Measurements from ENCODE around the gene NDUFA8.

Gene NDUFA8

GRCh38 chr9:122172131-122172530, 12.6 kb upstream of the NDUFA8 start:
- peaks cover 23% of the 10 kb centered on the region for H3K27me3 Mint-ChIP-seq
- H3K9me3 Mint-ChIP-seq, result no peaks in the 10 kb centered on the region
- H3K36me3 Mint-ChIP-seq, result peaks cover 3% of the 10 kb centered on the region
- H3K4me1 Mint-ChIP-seq, result no peaks in the 10 kb centered on the region
- DNase-seq (ENCODE audit: low spot score in 2 of 2), result no peak
- ATAC-seq (ENCODE audit: low read depth), result no peak
- no peak overlapping the region for H3K4me3 Mint-ChIP-seq
- no peak overlapping the region for H3K27ac Mint-ChIP-seq

GRCh38 chr9:122168356-122168755, 8.8 kb upstream of the NDUFA8 start:
- Mint-ChIP-seq H3K9me3 (no peaks in the 10 kb centered on the region), H3K27me3 (peaks cover 25% of the 10 kb centered on the region), H3K36me3 (peaks cover 3% of the 10 kb centered on the region), H3K27ac (no peak overlapping the region), H3K4me1 (no peaks in the 10 kb centered on the region), H3K4me3 (no peak overlapping the region)
- no peak for ATAC-seq (ENCODE audit: low read depth)
- no peak for DNase-seq (ENCODE audit: low spot score in 2 of 2)

- peaks cover 4% of the 10 kb centered on the region for H3K9me3 Mint-ChIP-seq
- peaks cover 21% of the 10 kb centered on the region for H3K27me3 Mint-ChIP-seq
- H3K4me3 Mint-ChIP-seq, result no peak overlapping the region
- H3K4me1 Mint-ChIP-seq, result no peaks in the 10 kb centered on the region
- DNase-seq (ENCODE audit: low spot score in 2 of 2) (no peak), ATAC-seq (ENCODE audit: low read depth) (no peak)
- H3K36me3 Mint-ChIP-seq, result peaks cover 3% of the 10 kb centered on the region
- no peak overlapping the region for H3K27ac Mint-ChIP-seq
Observed at GRCh38 chr9:122164286-122164685, 4.7 kb upstream of the NDUFA8 start.

- peaks cover 4% of the 10 kb centered on the region for H3K9me3 Mint-ChIP-seq
- DNase-seq (ENCODE audit: low spot score in 2 of 2) (no peak), ATAC-seq (ENCODE audit: low read depth) (no peak)
- no peak overlapping the region for H3K27ac Mint-ChIP-seq
- H3K36me3 Mint-ChIP-seq, result no peaks in the 10 kb centered on the region
- peaks cover 9% of the 10 kb centered on the region for H3K4me1 Mint-ChIP-seq
- H3K4me3 Mint-ChIP-seq, result no peak overlapping the region
- H3K27me3 Mint-ChIP-seq, result peaks cover 16% of the 10 kb centered on the region
Observed at GRCh38 chr9:122162415-122162814, 2.8 kb upstream of the NDUFA8 start.

GRCh38 chr9:122159925-122160246, 307 bp upstream of the NDUFA8 start:
- Mint-ChIP-seq H3K4me1 (peaks cover 20% of the 10 kb centered on the region), H3K27me3 (peaks cover 12% of the 10 kb centered on the region), H3K27ac (peak overlapping the region; percentile 97), H3K36me3 (no peaks in the 10 kb centered on the region), H3K9me3 (peaks cover 4% of the 10 kb centered on the region), H3K4me3 (peak overlapping the region; percentile 98)
- no peak for DNase-seq (ENCODE audit: low spot score in 2 of 2)
- ATAC-seq (ENCODE audit: low read depth), result peak; percentile 1

GRCh38 chr9:122158202-122158601, 1.4 kb downstream of the NDUFA8 start:
- Mint-ChIP-seq H3K27me3 (peaks cover 4% of the 10 kb centered on the region), H3K36me3 (peaks cover 1% of the 10 kb centered on the region), H3K4me1 (peaks cover 30% of the 10 kb centered on the region), H3K27ac (no peak overlapping the region), H3K9me3 (peaks cover 4% of the 10 kb centered on the region), H3K4me3 (no peak overlapping the region)
- no peak for ATAC-seq (ENCODE audit: low read depth)
- DNase-seq (ENCODE audit: low spot score in 2 of 2), result no peak

GRCh38 chr9:122155796-122156195, 3.8 kb downstream of the NDUFA8 start:
- no peak for DNase-seq (ENCODE audit: low spot score in 2 of 2)
- H3K9me3 Mint-ChIP-seq, result no peaks in the 10 kb centered on the region
- no peak for ATAC-seq (ENCODE audit: low read depth)
- peaks cover 34% of the 10 kb centered on the region for H3K4me1 Mint-ChIP-seq
- peaks cover 7% of the 10 kb centered on the region for H3K36me3 Mint-ChIP-seq
- H3K4me3 Mint-ChIP-seq, result no peak overlapping the region
- peaks cover 1% of the 10 kb centered on the region for H3K27me3 Mint-ChIP-seq
- no peak overlapping the region for H3K27ac Mint-ChIP-seq

- DNase-seq (ENCODE audit: low spot score in 2 of 2) (no peak), ATAC-seq (ENCODE audit: low read depth) (no peak)
- Mint-ChIP-seq H3K27ac (no peak overlapping the region), H3K36me3 (peaks cover 16% of the 10 kb centered on the region), H3K27me3 (no peaks in the 10 kb centered on the region), H3K4me3 (no peak overlapping the region), H3K9me3 (no peaks in the 10 kb centered on the region), H3K4me1 (peaks cover 18% of the 10 kb centered on the region)
Observed at GRCh38 chr9:122151267-122151828, 8.2 kb downstream of the NDUFA8 start.

- Mint-ChIP-seq H3K27me3 (no peaks in the 10 kb centered on the region), H3K4me1 (no peaks in the 10 kb centered on the region), H3K27ac (no peak overlapping the region), H3K4me3 (no peak overlapping the region), H3K36me3 (peaks cover 28% of the 10 kb centered on the region), H3K9me3 (no peaks in the 10 kb centered on the region)
- no peak for ATAC-seq (ENCODE audit: low read depth)
- no peak for DNase-seq (ENCODE audit: low spot score in 2 of 2)
Observed at GRCh38 chr9:122145592-122145863, 14.1 kb downstream of the NDUFA8 start.

GRCh38 chr9:122144836-122145591, 14.6 kb downstream of the NDUFA8 start:
- Mint-ChIP-seq H3K4me1 (no peaks in the 10 kb centered on the region), H3K4me3 (no peak overlapping the region), H3K36me3 (peaks cover 28% of the 10 kb centered on the region), H3K9me3 (no peaks in the 10 kb centered on the region), H3K27me3 (no peaks in the 10 kb centered on the region), H3K27ac (no peak overlapping the region)
- DNase-seq (ENCODE audit: low spot score in 2 of 2) (no peak), ATAC-seq (ENCODE audit: low read depth) (no peak)

GRCh38 chr9:122143876-122144405, 15.6 kb downstream of the NDUFA8 start:
- Mint-ChIP-seq H3K4me3 (no peak overlapping the region), H3K9me3 (no peaks in the 10 kb centered on the region), H3K27ac (no peak overlapping the region), H3K27me3 (no peaks in the 10 kb centered on the region), H3K4me1 (peaks cover 2% of the 10 kb centered on the region), H3K36me3 (peaks cover 28% of the 10 kb centered on the region)
- DNase-seq (ENCODE audit: low spot score in 2 of 2) (no peak), ATAC-seq (ENCODE audit: low read depth) (no peak)

- Mint-ChIP-seq H3K4me3 (no peak overlapping the region), H3K27ac (no peak overlapping the region), H3K9me3 (no peaks in the 10 kb centered on the region), H3K27me3 (no peaks in the 10 kb centered on the region), H3K4me1 (peaks cover 2% of the 10 kb centered on the region), H3K36me3 (peaks cover 26% of the 10 kb centered on the region)
- ATAC-seq (ENCODE audit: low read depth) (no peak), DNase-seq (ENCODE audit: low spot score in 2 of 2) (no peak)
Observed at GRCh38 chr9:122143296-122143695, 16.3 kb downstream of the NDUFA8 start.

GRCh38 chr9:122141671-122142070, 17.9 kb downstream of the NDUFA8 start:
- no peaks in the 10 kb centered on the region for H3K27me3 Mint-ChIP-seq
- peaks cover 22% of the 10 kb centered on the region for H3K36me3 Mint-ChIP-seq
- H3K4me1 Mint-ChIP-seq, result peaks cover 2% of the 10 kb centered on the region
- DNase-seq (ENCODE audit: low spot score in 2 of 2) (no peak), ATAC-seq (ENCODE audit: low read depth) (no peak)
- no peak overlapping the region for H3K27ac Mint-ChIP-seq
- no peaks in the 10 kb centered on the region for H3K9me3 Mint-ChIP-seq
- H3K4me3 Mint-ChIP-seq, result no peak overlapping the region

- no peaks in the 10 kb centered on the region for H3K9me3 Mint-ChIP-seq
- no peak for ATAC-seq (ENCODE audit: low read depth)
- H3K27ac Mint-ChIP-seq, result no peak overlapping the region
- H3K4me1 Mint-ChIP-seq, result peaks cover 2% of the 10 kb centered on the region
- no peak overlapping the region for H3K4me3 Mint-ChIP-seq
- no peak for DNase-seq (ENCODE audit: low spot score in 2 of 2)
- peaks cover 19% of the 10 kb centered on the region for H3K36me3 Mint-ChIP-seq
- H3K27me3 Mint-ChIP-seq, result no peaks in the 10 kb centered on the region
Observed at GRCh38 chr9:122140368-122141193, 19.0 kb downstream of the NDUFA8 start.
